ENCODE data around the gene SLC5A9.
A peak's percentile ranks its signal among the peaks of the same experiment; 100 is the strongest.
"Not testable (repeated sequence)": the region's sequence is repeated elsewhere in the genome, so short reads cannot be mapped to it uniquely, and the experiment has no call there.

SLC5A9 gene

GRCh38 chr1:48222501-48223242 lies at the start of gene SLC5A9:
TSS of gene SLC5A9 (plus strand) at chr1:48222716. CDS start at chr1:48222737, 21 bp downstream.
- no peak for DNase-seq

DNA sequence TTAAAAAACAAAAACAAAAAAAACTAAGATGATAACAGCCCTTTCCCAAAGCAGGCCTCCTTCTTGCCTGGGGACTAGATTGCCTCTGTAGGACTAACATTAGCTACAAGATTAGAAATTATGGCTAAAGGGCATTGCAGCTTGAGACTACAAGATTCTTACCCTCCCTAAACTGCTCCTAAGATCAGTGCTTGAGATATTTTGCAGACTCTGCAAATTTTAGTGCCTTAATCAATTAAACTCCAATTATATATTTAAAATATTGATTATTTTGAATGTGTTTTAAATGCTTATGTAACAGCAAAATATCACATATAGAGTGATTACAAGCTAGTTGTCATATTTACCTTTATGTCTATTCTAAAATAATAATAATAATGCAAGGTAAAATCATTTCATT lies 47.4 kb upstream of the SLC5A9 start:
- DNase-seq, result no peak

GRCh38 chr1:48177257-48177656 lies 45.3 kb upstream of the SLC5A9 start:
- DNase-seq, result no peak

GRCh38 chr1:48181669-48182367 lies 40.7 kb upstream of the SLC5A9 start:
- no peak for DNase-seq

GRCh38 chr1:48182439-48182838 lies 40.1 kb upstream of the SLC5A9 start:
- peak; percentile 72 for DNase-seq

DNA sequence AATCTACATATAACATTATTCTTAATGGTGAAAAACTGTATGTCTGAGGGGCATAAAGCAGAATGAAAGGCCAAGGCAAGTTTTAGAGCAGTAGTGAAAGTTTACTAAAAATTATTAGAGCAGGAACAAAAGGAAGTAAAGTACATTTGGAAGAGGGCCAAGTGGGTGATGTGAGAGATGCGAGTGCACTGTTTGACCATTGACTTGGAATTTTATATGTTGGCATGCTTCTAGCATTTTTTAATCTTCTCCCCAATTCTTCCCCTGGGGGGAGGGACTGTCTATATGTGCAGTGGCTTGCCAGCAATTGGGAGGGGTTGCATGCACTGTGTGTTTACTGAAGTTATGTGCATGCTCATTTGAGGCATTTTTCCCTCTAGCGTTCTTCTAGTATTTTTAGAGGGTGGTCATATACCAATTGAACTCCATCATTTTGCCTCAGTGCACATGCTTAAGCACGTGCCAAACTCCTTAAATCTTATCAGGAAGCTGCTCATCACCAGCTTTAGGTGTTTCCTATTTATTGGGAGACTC lies 36.1 kb upstream of the SLC5A9 start:
- no peak for DNase-seq

DNA sequence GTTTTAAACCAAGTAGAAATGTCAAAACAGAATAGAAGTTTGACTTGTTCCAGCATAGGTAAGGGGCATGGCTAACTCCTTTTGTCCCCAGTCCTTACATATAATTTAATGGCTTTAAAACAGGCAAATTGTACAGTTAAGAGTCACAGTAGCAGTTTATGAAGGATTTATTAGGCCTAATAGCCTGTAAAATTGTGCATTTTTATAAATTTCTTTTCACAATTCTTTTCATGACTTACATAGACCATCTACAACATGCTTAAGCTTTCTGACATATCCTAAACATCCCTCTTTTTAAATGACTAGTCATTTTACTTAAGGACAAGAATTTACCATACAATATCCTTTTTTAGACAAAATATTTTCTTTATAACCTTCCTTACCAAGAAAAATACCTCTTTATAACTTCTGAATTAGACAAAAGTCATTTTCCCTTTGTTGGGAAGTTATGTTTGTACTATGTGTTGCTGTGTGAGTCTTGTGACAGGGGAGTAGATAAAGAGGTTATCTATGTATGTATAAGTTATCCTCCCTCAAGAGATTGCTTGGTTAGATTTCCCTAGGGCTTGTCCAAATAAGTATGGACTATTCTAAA lies 34.5 kb upstream of the SLC5A9 start:
- DNase-seq, result no peak

DNA sequence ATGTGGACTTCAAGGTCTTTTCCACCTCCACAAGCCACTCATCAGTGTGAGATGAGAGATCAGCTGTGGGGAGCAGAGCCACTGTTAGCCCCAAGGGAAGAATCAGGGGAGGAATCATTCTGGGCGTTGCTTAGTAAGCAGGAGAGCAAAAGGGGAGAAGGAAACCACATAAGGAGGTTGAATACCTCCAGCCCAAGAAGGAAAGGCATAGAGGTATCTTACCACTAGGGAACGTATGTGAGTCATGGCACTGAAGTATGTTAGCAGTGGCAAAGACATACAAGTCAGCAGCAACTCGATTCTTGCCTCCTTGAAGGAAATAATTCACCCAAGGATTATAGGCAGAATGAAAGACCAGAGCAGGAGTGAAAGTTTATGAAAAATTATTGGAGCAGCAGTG lies 31.6 kb upstream of the SLC5A9 start:
- DNase-seq, result no peak

- no peak for DNase-seq
Measured at GRCh38 chr1:48194801-48195200, 27.7 kb upstream of the SLC5A9 start.

DNA sequence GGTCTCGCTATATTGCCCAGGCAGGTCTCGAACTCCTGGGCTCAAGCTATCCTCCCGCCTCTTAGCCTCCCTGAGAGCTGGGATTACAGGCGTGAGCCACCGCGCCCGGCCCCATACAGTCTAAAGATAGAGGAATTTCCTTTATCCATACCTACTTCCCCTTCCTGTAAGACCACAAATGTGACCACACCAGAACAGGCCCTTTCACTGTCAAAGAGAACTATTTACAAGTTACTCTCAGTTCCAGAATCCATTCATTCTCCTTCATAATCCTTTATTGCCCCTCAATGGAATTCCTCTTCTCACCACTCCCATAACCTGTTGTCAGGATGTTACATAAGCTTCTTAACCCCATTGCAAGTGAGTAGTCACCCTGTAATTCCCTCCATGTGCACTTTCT lies 26.3 kb upstream of the SLC5A9 start:
- DNase-seq, result no peak

DNA sequence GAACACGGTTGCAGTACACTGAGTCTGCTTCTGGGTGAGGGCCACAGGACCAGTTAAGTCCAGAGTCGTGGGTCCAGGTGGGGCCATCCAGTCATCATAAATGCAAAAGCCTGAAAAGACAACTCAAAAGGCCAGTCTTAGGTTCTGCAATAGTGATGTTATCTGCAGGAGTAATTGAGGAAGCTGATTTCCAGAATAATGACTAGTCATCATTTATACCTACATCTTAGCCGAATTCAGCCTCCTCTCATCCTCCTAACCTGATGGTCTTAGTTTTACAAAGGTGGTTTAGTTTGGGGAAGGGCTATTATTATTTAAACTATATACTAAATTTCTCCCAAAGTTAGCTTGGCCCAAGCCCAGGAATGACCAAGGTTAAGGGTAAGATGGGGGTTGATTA lies 23.5 kb upstream of the SLC5A9 start:
- no peak for DNase-seq

GRCh38 chr1:48200166-48200900 lies 22.2 kb upstream of the SLC5A9 start:
- DNase-seq, result no peak

GRCh38 chr1:48202030-48202752 lies 20.3 kb upstream of the SLC5A9 start:
- DNase-seq, result peak; percentile 35

- DNase-seq, result peak; percentile 31
Measured at GRCh38 chr1:48203287-48203900, 19.1 kb upstream of the SLC5A9 start.

DNA sequence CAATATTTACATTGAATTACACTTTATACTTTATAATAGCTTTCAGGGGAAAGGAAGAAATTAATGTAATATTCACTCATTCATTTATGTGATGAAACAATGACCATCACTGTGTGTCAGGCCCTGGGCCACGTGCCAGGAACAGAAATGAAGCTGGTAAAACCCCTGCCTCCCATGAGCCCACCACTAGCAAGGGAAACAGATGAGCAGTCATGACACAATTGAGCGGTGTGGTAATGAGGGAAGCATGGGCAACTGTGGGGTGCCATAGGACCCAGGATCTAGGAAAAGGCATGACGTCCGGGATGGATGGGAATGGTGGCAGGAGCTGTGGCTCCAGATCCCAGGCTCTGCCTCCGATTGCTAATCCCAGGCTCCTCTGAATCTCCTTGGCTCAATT lies 17.0 kb upstream of the SLC5A9 start:
- no peak for DNase-seq

DNA sequence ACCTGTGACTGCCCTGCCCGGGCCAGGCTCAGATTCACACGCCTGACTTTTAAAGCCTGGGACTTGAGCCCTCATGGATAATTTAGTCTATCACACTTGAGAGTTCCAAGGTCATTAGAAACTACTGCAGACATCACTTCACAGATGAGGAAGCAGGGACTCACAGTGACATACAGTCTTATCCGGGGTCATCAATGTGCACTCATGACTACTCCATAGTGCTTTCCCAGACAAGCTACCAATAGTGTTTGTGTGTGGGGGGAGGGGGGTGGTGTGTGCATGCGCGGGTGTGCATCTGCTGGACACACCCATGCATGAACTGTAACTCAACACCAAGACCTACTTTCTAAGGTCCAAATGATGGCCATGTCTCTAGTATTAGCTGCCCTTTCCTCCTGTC lies 16.1 kb upstream of the SLC5A9 start:
- DNase-seq, result peak; percentile 70

DNA sequence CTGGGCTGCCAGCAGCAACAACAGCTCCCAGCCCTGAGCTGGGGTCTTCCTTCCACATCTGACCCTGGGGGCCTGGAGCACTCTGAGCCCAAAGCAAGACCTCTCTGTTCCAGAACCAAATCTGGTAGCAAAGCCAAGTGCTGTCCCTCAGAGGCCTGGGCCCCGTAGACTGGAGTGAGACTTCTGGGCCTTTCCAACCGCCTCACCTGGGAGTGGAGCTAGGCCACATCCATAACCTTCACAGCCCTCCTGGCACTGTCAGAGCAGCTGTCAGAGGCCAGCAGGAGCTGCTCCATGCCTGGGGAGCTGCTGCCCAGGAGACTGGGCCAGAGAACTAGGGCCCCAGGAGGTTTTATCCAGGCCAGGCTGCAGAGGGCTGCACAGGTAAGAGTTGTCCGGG lies 15.4 kb upstream of the SLC5A9 start:
- DNase-seq, result no peak

- DNase-seq, result no peak
Measured at GRCh38 chr1:48207536-48208075, 14.9 kb upstream of the SLC5A9 start.

DNA sequence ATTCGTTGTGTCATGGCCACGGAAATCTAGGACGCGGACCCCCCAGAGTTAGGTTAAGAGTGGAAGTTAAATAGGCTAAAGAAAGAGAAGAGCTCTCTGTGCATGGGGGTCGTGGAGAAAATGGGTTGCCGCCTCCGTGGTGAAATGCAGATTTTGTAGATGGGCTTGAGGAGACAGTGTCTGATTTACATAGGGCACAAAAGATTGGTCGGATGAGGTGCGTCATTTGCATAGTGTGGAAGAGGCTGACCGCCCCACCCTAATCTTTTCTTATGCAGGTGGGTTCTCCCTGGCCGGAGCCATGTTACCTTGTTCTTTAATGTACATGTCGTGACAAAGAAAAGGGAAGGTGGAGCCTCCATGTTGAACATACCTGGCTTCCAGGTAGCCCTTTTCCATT lies 14.3 kb upstream of the SLC5A9 start:
- DNase-seq, result no peak

GRCh38 chr1:48208652-48209051 lies 13.9 kb upstream of the SLC5A9 start:
- DNase-seq, result no peak

GRCh38 chr1:48213462-48213861 lies 9.1 kb upstream of the SLC5A9 start:
- not testable (repeated sequence) for DNase-seq

DNA sequence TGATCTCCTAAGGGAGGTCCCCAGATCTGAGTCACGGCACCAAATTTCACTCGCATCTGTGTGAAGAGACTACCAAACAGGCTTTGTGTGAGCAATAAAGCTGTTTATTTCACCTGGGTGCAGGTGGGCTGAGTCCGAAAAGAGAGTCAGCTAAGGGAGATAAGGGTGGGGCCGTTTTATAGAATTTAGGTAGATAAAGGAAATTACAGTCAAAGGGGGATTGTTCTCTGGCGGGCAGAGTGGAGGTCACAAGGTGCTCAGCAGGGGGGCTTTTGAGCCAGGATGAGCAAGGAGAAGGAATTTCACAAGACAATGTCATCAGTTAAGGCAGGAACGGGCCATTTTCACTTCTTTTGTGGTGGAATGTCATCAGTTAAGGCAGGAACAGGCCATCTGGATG lies 8.2 kb upstream of the SLC5A9 start:
- not testable (repeated sequence) for DNase-seq

Data from NCI-H510A treated with DMSO at 0.1 percent for 48 hours (cell line).